Effector memory CD4-positive, alpha-beta T cell (primary cell): Measurements from ENCODE around the gene NCAM2.

ENCODE experiments used
- DNase-seq, 3 donors: peaks; one replicate each; pipeline ENCODE4 v3.0.0-alpha.2; 2020
- H3K27ac ChIP-seq: 2 replicates; pipeline ENCODE4 v1.7.0; 2013; ENCODE audit warnings: mild to moderate bottlenecking, low read length, moderate library complexity; ENCODE audit not compliant: insufficient read depth, poor library complexity, severe bottlenecking
- H3K27me3 ChIP-seq: replicated peaks from 2 replicates; pipeline ENCODE4 v1.7.0; 2013; ENCODE audit warnings: mild to moderate bottlenecking, low read length; ENCODE audit not compliant: insufficient read depth, control insufficient read depth, poor library complexity, severe bottlenecking
- H3K36me3 ChIP-seq: 2 replicates; pipeline ENCODE4 v1.7.0; 2013; ENCODE audit warnings: mild to moderate bottlenecking, low read length, moderate library complexity; ENCODE audit not compliant: control insufficient read depth, insufficient read depth
- H3K4me1 ChIP-seq: 2 replicates; pipeline ENCODE4 v1.7.0; 2013; ENCODE audit warnings: low read length, mild to moderate bottlenecking; ENCODE audit not compliant: control insufficient read depth, insufficient read depth, poor library complexity, severe bottlenecking
- H3K4me3 ChIP-seq: 2 replicates; pipeline ENCODE4 v1.7.0; 2013; ENCODE audit warnings: low read length, low read depth, mild to moderate bottlenecking; ENCODE audit not compliant: insufficient read depth, poor library complexity, severe bottlenecking
- H3K9me3 ChIP-seq: 2 replicates; pipeline ENCODE4 v1.7.0; 2013; ENCODE audit warnings: mild to moderate bottlenecking, low read length, moderate library complexity; ENCODE audit not compliant: control insufficient read depth

The NCAM2 gene

DNA sequence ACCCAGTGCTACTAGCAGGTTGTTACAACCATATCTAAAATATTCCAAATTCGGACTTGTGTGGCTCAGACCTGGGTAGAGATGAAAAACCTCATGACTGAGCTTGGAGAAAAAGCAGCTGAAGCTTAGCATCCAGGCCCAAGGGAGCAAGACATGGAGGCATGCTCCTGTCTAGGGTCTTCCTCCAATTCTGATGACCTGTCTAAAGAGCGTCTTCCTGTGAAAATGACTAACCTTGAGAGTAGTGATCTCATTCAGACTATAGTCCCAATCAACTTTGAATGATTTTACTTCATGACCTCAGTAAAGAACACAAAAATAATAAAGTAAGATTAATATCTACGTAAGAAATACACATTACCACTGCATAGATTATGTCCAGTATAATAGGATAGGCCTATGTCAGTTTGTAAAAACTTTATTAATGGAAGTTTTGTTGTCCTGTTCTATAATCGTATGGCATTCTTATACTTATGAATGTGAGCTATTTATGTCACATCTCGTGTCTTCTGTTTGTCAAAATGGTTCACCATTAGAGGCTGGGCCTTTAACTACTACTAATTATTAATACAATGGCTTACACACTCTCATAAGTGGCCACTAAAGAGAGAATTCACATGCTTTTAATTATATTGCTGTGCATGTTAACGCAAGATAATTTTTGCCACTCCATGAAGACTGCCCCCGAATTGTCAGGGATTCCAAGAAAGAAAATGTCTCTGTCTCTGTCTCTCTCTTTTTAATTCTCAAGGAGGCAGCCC lies 201.3 kb downstream of the NCAM2 start:
- Histone ChIP-seq H3K27me3 (no peaks in the 10 kb centered on the region), H3K36me3 (no peaks in the 10 kb centered on the region), H3K4me1 (no peaks in the 10 kb centered on the region), H3K9me3 (no peaks in the 10 kb centered on the region), H3K27ac (no peak overlapping the region), H3K4me3 (no peak overlapping the region)
- no peak for DNase-seq

DNA sequence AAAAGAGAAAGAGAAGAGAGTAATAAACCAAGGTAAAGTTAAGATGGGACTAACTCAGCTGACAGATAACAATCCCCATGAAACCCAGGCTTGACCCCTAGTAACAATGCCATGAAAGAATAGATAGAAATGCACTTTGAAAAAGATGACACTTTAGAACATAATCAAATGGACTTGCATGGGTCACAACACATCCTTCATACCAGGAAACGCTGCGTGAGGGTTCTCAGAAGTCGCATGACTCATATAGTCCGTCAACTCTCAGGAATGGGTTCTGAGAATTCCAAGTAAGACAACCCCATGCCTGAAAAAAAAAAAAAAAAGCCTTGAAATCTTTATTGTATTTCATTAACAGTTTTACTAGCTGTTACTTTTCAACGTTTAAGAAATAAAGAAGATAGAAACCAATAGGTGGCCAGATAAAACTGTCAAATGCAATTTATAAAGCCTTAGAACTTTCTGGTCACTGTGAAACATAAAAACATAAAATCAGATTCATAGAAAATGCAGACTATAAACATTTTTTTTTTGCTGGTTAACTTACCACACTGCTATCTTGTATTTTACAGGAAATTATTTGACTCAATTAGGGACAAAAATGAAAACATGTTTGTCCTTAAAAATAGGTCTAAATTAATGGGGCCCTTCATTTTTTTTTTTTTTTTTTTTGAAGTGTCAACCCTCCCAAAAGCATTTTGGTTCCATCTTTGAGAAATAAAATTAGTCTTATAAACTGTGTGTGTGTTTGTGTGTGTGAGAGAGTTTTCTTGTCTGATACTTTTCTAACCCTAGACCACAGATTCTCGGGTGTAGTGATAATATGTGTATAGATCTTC lies 202.1 kb downstream of the NCAM2 start:
- H3K27ac ChIP-seq = no peak overlapping the region
- DNase-seq = no peak
- no peaks in the 10 kb centered on the region for H3K36me3 ChIP-seq
- no peaks in the 10 kb centered on the region for H3K27me3 ChIP-seq
- no peak overlapping the region for H3K4me3 ChIP-seq
- no peaks in the 10 kb centered on the region for H3K4me1 ChIP-seq
- no peaks in the 10 kb centered on the region for H3K9me3 ChIP-seq

DNA sequence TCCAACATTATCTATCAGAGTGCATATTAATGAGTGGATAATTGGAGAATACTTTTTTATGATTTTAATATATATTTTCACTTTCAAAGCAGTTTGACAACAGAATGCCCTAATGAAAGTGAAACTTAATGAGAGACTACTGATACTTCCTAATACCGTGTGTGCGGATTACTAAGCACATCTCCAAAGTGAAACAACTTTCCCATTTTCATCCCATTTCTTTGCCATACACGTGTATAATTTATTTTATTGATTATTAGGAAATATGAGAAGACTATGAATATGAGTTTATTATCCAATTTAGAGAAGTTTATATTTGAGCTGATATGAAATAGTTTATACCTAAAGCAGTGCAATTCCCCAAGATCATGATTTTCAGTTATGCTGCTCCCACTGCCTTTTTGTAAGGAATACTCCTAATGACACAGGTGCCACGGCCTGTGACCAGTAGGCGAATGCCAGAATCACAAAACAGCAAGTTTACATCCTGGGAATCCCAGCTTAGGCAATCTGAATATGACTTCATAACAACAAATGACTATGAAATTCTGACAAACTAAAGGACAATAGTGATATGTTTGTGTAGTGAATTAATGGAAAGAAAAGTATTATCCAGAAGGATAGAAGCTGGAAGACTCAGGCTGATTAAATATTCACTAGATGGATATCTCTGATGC lies 202.9 kb downstream of the NCAM2 start:
- no peak for DNase-seq
- no peak overlapping the region for H3K27ac ChIP-seq
- no peak overlapping the region for H3K4me3 ChIP-seq
- H3K27me3 ChIP-seq = no peaks in the 10 kb centered on the region
- H3K36me3 ChIP-seq = no peaks in the 10 kb centered on the region
- H3K4me1 ChIP-seq = no peaks in the 10 kb centered on the region
- H3K9me3 ChIP-seq = no peaks in the 10 kb centered on the region

DNA sequence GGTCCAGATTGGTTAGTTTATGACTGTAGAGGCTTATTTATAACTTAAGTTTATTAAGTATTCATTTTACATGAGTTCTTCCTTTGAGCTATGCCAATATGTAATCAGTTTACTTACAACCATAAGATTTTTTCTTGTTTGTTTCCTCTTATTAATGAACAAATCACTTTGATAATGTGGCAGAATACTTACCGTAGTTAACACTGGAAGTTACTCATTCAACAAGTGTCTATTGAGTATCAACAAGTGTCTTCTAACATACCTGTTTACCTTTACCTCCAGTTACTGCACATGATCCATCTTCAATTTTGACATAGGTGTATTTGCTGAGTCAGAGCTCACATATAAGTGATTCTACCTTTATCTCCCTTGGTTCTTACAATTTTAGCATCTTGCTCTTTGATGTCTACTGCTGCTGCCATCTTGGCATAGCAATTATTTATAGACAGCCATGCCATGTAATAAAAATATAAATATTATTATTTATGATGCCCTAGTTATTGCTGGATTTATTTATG lies 205.7 kb downstream of the NCAM2 start:
- Histone ChIP-seq H3K27ac (no peak overlapping the region), H3K36me3 (no peaks in the 10 kb centered on the region), H3K27me3 (no peaks in the 10 kb centered on the region), H3K4me1 (no peaks in the 10 kb centered on the region), H3K4me3 (no peak overlapping the region), H3K9me3 (no peaks in the 10 kb centered on the region)
- DNase-seq = no peak

DNA sequence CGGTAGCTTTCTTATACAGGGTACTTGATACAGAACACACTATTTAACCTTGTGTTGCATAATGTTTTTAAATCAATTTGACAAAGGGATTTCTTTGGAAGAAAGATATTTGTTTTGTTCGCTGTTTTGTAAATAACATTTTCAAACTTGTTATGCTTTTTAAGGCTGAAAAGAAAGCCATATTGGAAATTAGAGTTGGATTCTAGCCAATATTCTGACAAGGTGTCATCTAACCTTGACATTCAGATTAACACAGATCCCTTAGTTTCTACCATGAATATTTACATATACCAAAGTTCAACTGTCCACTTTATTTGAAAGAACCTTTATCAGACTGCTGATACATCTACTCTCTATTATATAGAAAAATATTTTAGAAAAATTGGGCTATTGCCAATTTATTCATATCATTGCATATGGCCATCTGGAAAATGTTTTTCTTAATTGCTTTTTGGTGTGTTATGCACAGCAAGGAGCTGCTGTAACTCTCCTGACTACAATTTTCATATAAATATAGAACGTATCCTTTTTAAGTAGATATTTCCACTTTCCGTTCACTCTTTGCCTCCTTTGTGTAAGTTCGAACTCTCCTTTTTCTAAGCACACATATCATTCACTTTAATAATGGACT lies 206.3 kb downstream of the NCAM2 start:
- Histone ChIP-seq H3K4me1 (no peaks in the 10 kb centered on the region), H3K27me3 (no peaks in the 10 kb centered on the region), H3K36me3 (no peaks in the 10 kb centered on the region), H3K9me3 (no peaks in the 10 kb centered on the region), H3K27ac (no peak overlapping the region), H3K4me3 (no peak overlapping the region)
- DNase-seq = no peak

DNA sequence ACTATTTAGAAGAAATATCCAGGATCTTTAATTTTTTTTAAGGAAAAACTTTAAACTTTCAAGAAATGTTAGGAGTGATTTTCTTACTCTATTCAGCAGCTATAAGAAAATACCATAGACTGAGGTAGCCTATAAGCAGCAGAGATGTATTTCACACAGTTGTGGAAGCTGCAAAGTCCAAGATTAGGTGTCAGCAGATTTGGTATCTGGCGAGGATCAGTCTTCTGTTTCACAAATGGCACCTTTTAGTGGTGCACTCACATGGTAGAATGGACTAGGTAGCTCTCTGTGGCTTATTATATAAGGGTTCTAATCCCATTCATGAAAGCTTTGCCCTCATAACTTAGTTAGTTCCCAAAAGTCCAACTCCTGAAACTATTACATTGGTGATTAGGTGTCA lies 207.4 kb downstream of the NCAM2 start:
- H3K4me3 ChIP-seq = no peak overlapping the region
- no peaks in the 10 kb centered on the region for H3K27me3 ChIP-seq
- no peak overlapping the region for H3K27ac ChIP-seq
- no peak for DNase-seq
- H3K36me3 ChIP-seq = no peaks in the 10 kb centered on the region
- no peaks in the 10 kb centered on the region for H3K4me1 ChIP-seq
- no peaks in the 10 kb centered on the region for H3K9me3 ChIP-seq

DNA sequence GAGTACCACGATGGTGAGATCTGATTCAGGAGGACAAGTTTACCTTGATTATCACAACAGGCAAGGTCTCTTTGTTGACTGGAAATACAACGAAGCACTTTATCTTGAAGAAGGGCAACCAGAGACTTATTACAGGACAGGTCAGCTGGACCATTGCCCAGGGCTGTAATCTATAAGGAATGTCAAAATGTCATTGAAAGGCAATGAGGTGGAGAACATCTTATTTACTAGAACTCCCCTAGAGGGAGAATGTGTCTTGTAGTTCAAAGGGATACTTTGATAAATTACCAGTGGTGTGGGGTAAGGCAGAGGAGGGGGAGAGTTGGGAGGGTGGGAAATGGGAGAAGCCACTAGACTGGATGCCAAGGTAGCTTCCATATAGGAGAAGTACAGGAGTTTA lies 212.3 kb downstream of the NCAM2 start:
- no peaks in the 10 kb centered on the region for H3K36me3 ChIP-seq
- no peak overlapping the region for H3K4me3 ChIP-seq
- H3K4me1 ChIP-seq = no peaks in the 10 kb centered on the region
- H3K9me3 ChIP-seq = no peaks in the 10 kb centered on the region
- no peaks in the 10 kb centered on the region for H3K27me3 ChIP-seq
- DNase-seq = no peak
- no peak overlapping the region for H3K27ac ChIP-seq

DNA sequence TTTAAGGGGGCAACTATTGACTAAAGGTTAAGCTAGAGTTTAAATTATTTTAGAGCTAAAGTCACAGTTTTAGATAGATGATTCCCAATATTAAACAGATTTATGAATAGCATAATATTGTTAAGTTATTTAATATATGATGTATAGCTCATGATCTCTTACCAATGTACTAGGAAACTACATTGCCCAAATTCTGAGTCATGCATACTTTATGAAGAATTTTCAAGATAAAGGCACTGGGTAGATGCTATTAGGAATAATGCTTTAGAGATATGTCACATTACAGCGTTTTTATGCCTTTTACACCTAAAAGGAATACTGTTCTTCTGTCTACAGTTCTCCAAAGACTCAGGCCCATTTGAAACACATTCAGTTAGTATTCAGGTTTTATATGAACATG lies 215.1 kb downstream of the NCAM2 start:
- Histone ChIP-seq H3K9me3 (no peaks in the 10 kb centered on the region), H3K4me1 (no peaks in the 10 kb centered on the region), H3K27ac (no peak overlapping the region), H3K36me3 (no peaks in the 10 kb centered on the region), H3K4me3 (no peak overlapping the region), H3K27me3 (no peaks in the 10 kb centered on the region)
- DNase-seq = no peak

DNA sequence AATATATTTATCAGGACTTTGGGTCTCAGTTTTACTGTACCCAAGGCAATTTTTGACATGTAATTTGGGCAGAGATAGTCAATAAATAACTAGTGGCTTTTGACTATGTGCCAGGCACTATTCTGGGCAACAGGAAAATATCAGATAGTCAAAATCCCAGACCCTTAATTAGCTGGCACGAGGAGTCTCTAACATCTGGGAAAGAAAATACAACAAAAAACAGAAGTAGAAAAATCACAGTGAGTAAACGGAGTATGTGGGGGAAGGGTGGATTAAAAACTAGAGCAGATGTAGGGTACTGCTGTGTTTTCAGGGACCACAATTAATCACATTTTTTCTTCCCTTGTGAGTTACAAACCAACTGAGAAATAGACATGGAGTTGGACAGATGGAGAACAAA lies 217.8 kb downstream of the NCAM2 start:
- H3K36me3 ChIP-seq = no peaks in the 10 kb centered on the region
- DNase-seq = no peak
- H3K27ac ChIP-seq = no peak overlapping the region
- H3K4me1 ChIP-seq = no peaks in the 10 kb centered on the region
- H3K4me3 ChIP-seq = no peak overlapping the region
- no peaks in the 10 kb centered on the region for H3K9me3 ChIP-seq
- H3K27me3 ChIP-seq = no peaks in the 10 kb centered on the region
